Tibial nerve (tissue), 4 donors: Measurements from ENCODE around the gene PRKCSH. TPM values are rescaled to one million over a fixed set of nuclear protein-coding genes. Genes with fewer than 3 reads are reported as not detected.

Experiments used
- DNase-seq, 2 donors: peaks; one replicate each; pipeline ENCODE4 v3.0.0-alpha.2; 2019; ENCODE audit warnings: low spot score in 2 of 2
- H3K27ac ChIP-seq, 4 donors: fragments of 200-600 bp; sonication (generic) in 3 of 4; one replicate each; pipeline ENCODE4 v1.5.1; 2017 to 2019; ENCODE audit warnings: mild to moderate bottlenecking in 1 of 4
- H3K27me3 ChIP-seq, 2 donors: fragments of 200-600 bp; sonication (generic) in 1 of 2; one replicate each; pipeline versions ENCODE4 v1.5.1 to v1.6.0; 2017 to 2019
- H3K36me3 ChIP-seq, 3 donors: fragments of 200-600 bp; sonication (generic); one replicate each; pipeline ENCODE4 v1.5.1; 2018 to 2019
- H3K4me1 ChIP-seq, 4 donors: fragments of 200-600 bp; sonication (generic) in 3 of 4; one replicate each; pipeline ENCODE4 v1.5.1; 2017 to 2019
- H3K4me3 ChIP-seq, 4 donors: fragments of 200-600 bp; sonication (generic) in 3 of 4; one replicate each; pipeline ENCODE4 v1.5.1; 2017 to 2019; ENCODE audit warnings: mild to moderate bottlenecking in 1 of 4, moderate library complexity in 1 of 4
- H3K9me3 ChIP-seq, 4 donors: fragments of 200-600 bp; sonication (generic) in 3 of 4; one replicate each; pipeline ENCODE4 v1.5.1; 2017 to 2019
- EP300 ChIP-seq, 2 donors: sonication (generic); formaldehyde crosslinking; IDR thresholded peaks; one replicate each; pipeline ENCODE4 v1.6.1; 2017; ENCODE audit warnings: antibody characterized with exemption in 2 of 2, mild to moderate bottlenecking in 1 of 2
- POLR2A ChIP-seq, 2 donors: fragments of 450-650 bp; IDR thresholded peaks; one replicate each; pipeline ENCODE4 v1.6.1; 2017; ENCODE audit warnings: antibody characterized with exemption in 2 of 2, mild to moderate bottlenecking in 2 of 2, moderate library complexity in 2 of 2
- WGBS, 2 donors: methylation state at CpG; one replicate each; pipeline ENCODE4 v1.1.5; 2018; 5-methylcytosine and 5-hydroxymethylcytosine counted together
- total RNA-seq, 4 donors: library from RNA; depleted of rRNA; stranded (reverse); fragments of >200 nt; gene quantifications; one replicate each; pipeline ENCODE4 v1.1.0, GENCODE V29; 2016
- TF ChIP-seq, protein P1 (sequence below), 5 experiments: fragments of 200-600 bp in 3 of 5; fragments of 450-650 bp in 2 of 5; sonication (generic) in 3 of 5; IDR thresholded peaks; one replicate each; pipeline ENCODE4 v1.5.1; 2016 to 2019; ENCODE audit warnings: antibody characterized with exemption in 5 of 5, mild to moderate bottlenecking in 3 of 5, moderate library complexity in 2 of 5

Gene PRKCSH
- total RNA-seq, 4 donors from 2014 or later, result 94.0 to 101 (median 97.4) TPM

DNA sequence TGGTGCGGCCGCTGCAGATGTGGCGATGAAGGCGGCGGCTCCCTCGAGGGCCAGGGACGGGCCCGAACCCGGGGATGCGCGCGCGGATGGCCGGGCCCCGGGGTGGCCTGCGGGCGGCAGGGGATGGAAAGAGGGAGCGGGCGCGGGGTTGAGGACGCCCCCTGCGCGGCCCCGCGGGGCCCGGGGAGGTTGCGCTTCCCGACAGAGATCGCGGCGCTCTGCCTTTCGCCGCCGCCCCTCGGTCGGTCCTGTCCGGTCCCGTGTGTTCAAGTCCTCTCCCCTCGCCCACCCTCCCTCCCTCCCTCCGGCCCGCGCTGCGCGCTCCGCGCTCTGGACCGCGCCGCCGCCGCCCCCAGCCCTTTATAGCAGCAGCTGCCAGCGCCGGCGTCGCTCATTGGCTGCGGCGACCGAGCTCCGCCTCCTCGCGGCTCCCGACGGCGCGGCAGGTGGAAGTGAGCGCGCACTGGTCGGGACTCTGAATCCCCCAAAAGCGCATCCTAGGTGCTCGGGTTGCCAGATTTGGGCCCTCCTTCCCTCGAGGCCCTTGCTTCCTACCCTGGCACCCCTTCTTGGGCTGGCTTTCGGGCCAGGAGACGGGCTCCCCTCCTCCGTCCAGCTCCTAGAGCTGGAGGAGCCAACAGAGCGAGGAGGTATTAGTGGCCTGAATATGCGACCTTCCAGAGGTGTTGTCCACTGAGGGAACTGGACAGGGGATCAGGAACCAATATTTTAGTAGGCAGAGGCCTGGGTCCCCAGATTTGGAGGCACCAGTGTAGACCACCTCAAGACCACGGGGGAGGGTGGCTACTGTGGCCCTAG lies 45.5 kb downstream of the PRKCSH start, which contains the start of gene ELAVL3:
TSS of gene ELAVL3 (minus strand) at position 332 of the 819 bp plus-strand sequence. CDS start 438 bp downstream, outside the sequence.
- 18% methylated on average over 19 to 23 of the region's 77 CpGs for WGBS, 2 donors
- no peak for DNase-seq
- TF ChIP-seq POLR2A (IDR thresholded peaks at IDR 0.05) (no peak), EP300 (IDR thresholded peaks at IDR 0.05) (no peak)
- TF ChIP-seq, protein P1, sequence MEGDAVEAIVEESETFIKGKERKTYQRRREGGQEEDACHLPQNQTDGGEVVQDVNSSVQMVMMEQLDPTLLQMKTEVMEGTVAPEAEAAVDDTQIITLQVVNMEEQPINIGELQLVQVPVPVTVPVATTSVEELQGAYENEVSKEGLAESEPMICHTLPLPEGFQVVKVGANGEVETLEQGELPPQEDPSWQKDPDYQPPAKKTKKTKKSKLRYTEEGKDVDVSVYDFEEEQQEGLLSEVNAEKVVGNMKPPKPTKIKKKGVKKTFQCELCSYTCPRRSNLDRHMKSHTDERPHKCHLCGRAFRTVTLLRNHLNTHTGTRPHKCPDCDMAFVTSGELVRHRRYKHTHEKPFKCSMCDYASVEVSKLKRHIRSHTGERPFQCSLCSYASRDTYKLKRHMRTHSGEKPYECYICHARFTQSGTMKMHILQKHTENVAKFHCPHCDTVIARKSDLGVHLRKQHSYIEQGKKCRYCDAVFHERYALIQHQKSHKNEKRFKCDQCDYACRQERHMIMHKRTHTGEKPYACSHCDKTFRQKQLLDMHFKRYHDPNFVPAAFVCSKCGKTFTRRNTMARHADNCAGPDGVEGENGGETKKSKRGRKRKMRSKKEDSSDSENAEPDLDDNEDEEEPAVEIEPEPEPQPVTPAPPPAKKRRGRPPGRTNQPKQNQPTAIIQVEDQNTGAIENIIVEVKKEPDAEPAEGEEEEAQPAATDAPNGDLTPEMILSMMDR (IDR thresholded peaks at IDR 0.05), result no peak
- Histone ChIP-seq H3K4me1 (peaks cover 0 to 47% (median 22%) of the 10 kb centered on the region in 4 donors), H3K27me3 (peaks cover 0 to 65% of the 10 kb centered on the region in 2 donors), H3K27ac (no peak within 1 kb of the TSS), H3K4me3 (peak within 1 kb of the TSS in 1 of 4 donors; percentile 46), H3K9me3 (peaks cover 0 to 5% (median 0%) of the 10 kb centered on the region in 4 donors), H3K36me3 (peaks cover 0 to 29% (median 6%) of the 10 kb centered on the region in 3 donors)

DNA sequence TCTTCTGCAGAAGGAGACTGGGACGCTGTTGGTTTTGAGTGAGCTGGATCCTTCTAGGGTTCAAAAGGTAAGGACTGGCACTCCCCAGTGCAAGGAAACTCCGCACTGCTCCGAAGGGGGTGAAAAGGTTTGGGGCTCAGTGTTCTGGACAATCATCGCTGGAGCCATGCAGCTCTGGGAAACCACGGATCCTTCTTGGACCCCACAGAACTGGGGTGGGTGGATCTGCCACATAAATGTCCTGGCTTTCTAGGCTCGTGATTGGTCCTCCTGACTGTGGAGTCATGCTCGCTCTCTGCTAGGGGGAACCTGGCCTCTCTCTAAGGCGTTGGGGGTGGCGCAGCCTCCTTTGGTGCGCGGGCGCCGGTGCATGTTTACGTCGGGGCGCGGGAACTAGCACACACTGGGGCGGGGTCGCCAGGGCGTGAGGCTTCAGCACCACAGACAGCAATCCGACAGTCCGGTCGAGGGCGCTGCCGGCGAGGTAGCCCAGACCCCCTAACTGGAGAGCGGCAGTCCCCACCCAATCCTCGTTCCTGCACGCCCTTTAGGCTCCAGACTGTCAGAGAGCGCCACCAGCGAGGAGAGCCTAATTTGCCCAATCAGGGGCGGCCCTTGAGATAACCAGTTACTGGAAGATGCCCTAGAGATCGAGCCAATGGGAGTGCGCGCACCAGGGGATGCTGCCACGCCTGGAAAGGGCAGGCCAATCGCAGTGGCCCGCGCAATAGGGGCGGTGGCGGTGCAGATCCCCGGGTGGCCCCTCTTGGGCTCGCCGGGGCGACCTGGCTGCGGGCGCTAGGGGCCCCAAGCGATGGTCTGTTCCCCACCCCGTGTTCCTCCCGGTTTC lies 46.3 kb downstream of the PRKCSH start:
- 8 to 9% methylated on average over 7 to 35 of the region's 50 CpGs for WGBS, 2 donors
- H3K27me3 ChIP-seq, result peaks cover 0 to 65% of the 10 kb centered on the region in 2 donors
- no peak for TF ChIP-seq POLR2A (IDR thresholded peaks at IDR 0.05)
- no peak for TF ChIP-seq EP300 (IDR thresholded peaks at IDR 0.05)
- TF ChIP-seq, protein P1 (IDR thresholded peaks at IDR 0.05), result no peak
- DNase-seq, result peak in 1 of 2 donors; percentile 34
- H3K4me1 ChIP-seq, result peaks cover 0 to 47% (median 22%) of the 10 kb centered on the region in 4 donors
- H3K36me3 ChIP-seq, result peaks cover 0 to 37% (median 6%) of the 10 kb centered on the region in 3 donors
- H3K4me3 ChIP-seq, result peak overlapping the region in 3 of 4 donors; percentile 15 to 46 (median 33)
- peaks cover 0 to 5% (median 0%) of the 10 kb centered on the region in 4 donors for H3K9me3 ChIP-seq
- H3K27ac ChIP-seq, result no peak overlapping the region

GRCh38 chr19:11482384-11483050 lies 47.1 kb downstream of the PRKCSH start:
- WGBS, 2 donors, result 5 to 6% methylated on average over 17 to 32 of the region's 58 CpGs
- peaks cover 0 to 65% of the 10 kb centered on the region in 2 donors for H3K27me3 ChIP-seq
- H3K9me3 ChIP-seq, result peaks cover 0 to 5% (median 0%) of the 10 kb centered on the region in 4 donors
- H3K27ac ChIP-seq, result no peak overlapping the region
- peaks cover 0 to 45% (median 6%) of the 10 kb centered on the region in 3 donors for H3K36me3 ChIP-seq
- H3K4me1 ChIP-seq, result peaks cover 0 to 47% (median 22%) of the 10 kb centered on the region in 4 donors
- DNase-seq, result peak; percentile 55 to 71
- TF ChIP-seq EP300 (IDR thresholded peaks at IDR 0.05) (peak in 1 of 2 donors; percentile 51), POLR2A (IDR thresholded peaks at IDR 0.05) (no peak)
- TF ChIP-seq, protein P1 (IDR thresholded peaks at IDR 0.05), result peak; percentile 88 to 98 (median 90)
- peak overlapping the region; percentile 15 to 46 (median 29) for H3K4me3 ChIP-seq

DNA sequence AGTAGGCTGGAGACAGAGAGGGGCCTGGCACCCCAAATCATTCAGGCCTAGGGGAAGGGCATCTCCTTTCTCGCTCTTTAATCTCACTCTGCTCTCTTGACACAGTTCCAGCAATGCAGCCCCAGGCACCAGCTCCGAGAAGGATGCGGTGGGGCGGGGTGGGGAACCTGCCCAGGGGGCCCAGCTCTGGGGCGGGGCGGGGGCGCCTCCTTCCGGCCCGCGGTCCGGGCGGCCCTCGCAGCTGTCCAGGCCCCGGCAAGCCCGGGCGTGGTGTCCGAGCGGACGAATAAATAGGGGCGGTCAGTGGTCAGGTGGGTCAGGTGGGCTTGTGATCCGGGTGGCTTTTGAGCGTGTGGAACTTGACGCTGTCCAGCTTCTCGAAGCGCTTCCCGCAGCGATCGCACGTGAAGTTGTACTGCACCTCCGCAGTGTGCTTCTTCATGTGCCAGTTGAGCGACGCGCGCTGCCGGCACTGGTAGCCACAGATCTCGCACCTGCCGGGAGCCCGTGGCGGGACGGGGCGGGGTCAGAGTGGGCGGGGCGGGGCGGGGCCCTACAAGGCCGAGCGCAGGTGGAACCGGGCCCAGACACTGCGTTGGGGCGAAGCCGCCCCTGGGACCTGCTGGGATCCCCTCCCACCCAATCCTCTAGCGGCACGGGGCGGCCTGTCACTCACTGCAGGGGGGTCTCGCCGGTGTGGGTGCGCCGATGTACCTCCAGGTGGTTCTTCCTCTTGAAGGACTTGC lies 48.1 kb downstream of the PRKCSH start:
- Histone ChIP-seq H3K36me3 (peaks cover 0 to 55% (median 6%) of the 10 kb centered on the region in 3 donors), H3K9me3 (peaks cover 0 to 5% (median 0%) of the 10 kb centered on the region in 4 donors), H3K27me3 (peaks cover 0 to 65% of the 10 kb centered on the region in 2 donors), H3K4me3 (no peak overlapping the region), H3K27ac (no peak overlapping the region), H3K4me1 (peaks cover 0 to 47% (median 22%) of the 10 kb centered on the region in 4 donors)
- no peak for DNase-seq
- WGBS, 2 donors, result 81 to 90% methylated on average over 21 to 22 of the region's 57 CpGs
- TF ChIP-seq EP300 (IDR thresholded peaks at IDR 0.05) (no peak), POLR2A (IDR thresholded peaks at IDR 0.05) (no peak)
- TF ChIP-seq, protein P1 (IDR thresholded peaks at IDR 0.05), result no peak
